ENCODE results near the gene AHDC1.

DNA sequence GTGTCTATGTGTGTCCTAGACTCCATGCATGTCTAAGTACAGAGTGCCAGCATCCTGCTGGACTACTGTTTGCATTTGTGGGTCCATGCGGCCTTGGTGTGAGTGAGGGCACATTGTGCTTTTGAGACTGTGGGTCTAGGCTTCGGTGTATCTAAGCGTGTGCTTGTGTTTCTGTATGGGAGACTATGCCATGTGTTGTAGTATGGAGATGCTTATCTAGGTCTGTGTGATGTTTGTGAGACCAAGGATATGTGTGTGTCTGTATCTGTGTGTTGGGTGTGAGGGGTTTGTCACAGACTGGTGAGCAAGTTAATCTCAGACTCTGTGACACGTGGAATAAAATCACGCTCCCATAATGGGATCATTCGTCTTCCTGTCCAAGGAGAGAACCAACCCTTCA is 14.5 kb downstream of the AHDC1 start:
- TF ChIP-seq, protein P1, sequence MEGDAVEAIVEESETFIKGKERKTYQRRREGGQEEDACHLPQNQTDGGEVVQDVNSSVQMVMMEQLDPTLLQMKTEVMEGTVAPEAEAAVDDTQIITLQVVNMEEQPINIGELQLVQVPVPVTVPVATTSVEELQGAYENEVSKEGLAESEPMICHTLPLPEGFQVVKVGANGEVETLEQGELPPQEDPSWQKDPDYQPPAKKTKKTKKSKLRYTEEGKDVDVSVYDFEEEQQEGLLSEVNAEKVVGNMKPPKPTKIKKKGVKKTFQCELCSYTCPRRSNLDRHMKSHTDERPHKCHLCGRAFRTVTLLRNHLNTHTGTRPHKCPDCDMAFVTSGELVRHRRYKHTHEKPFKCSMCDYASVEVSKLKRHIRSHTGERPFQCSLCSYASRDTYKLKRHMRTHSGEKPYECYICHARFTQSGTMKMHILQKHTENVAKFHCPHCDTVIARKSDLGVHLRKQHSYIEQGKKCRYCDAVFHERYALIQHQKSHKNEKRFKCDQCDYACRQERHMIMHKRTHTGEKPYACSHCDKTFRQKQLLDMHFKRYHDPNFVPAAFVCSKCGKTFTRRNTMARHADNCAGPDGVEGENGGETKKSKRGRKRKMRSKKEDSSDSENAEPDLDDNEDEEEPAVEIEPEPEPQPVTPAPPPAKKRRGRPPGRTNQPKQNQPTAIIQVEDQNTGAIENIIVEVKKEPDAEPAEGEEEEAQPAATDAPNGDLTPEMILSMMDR (IDR thresholded peaks at IDR 0.05): no peak
- TF ChIP-seq POLR2A (IDR thresholded peaks at IDR 0.05): no peak
